PC-3 (cell line): ENCODE data around the gene NCOA7. TPM values are rescaled to one million over a fixed set of nuclear protein-coding genes. Genes with fewer than 3 reads are reported as not detected.
"Not testable (repeated sequence)": the region's sequence is repeated elsewhere in the genome, so short reads cannot be mapped to it uniquely, and the experiment has no call there.

ENCODE experiments used
- ATAC-seq: fragments of 200-7000 bp; cut with Tn5 transposase; 2 replicates; pipeline ENCODE4 v1.9.1; 2020; ENCODE audit warnings: mild to moderate bottlenecking, moderate library complexity
- BruUV-seq: library from RNA; stranded (reverse); fragments of 400-500 nt; replicated peaks from 2 replicates; lab custom pipeline; 2021; lab: Mats Ljungman, UMichigan
- CTCF ChIA-PET: fragments of 300-600 bp; sonication (Branson Sonifier 250); formaldehyde crosslinking; loops from one replicate; lab custom pipeline; 2022; ENCODE audit warnings: antibody characterized with exemption; lab: Charles Lee
- POLR2A ChIA-PET: fragments of 300-600 bp; sonication (Branson Sonifier 250); formaldehyde crosslinking; loops from one replicate; lab custom pipeline; 2022; ENCODE audit warnings: antibody characterized with exemption; ENCODE audit not compliant: unreplicated experiment; lab: Charles Lee
- DNase-seq: peaks from one replicate; pipeline ENCODE4 v3.0.0-alpha.2; 2015
- H2AFZ ChIP-seq: fragments of 300-600 bp; sonication (generic); 2 replicates; pipeline ENCODE4 v1.6.0; 2016; ENCODE audit warnings: antibody characterized with exemption, low read length
- H3F3A ChIP-seq: fragments of 300-600 bp; sonication (generic); one replicate; pipeline ENCODE4 v1.6.0; 2017; ENCODE audit warnings: antibody characterized with exemption, low read length, control low read depth, mild to moderate bottlenecking; ENCODE audit not compliant: unreplicated experiment
- H3K27ac ChIP-seq: fragments of 300-600 bp; sonication (generic); 2 replicates; pipeline ENCODE4 v1.5.1; 2016; ENCODE audit warnings: mild to moderate bottlenecking, low read length
- H3K27me3 ChIP-seq: fragments of 300-600 bp; sonication (generic); 2 replicates; pipeline ENCODE4 v1.6.1; 2016; ENCODE audit warnings: low read length, mixed read lengths
- H3K36me3 ChIP-seq: fragments of 300-600 bp; sonication (generic); 2 replicates; pipeline ENCODE4 v1.6.1; 2016; ENCODE audit warnings: low read depth, mixed run types, low read length, mixed read lengths
- H3K4me1 ChIP-seq: fragments of 300-600 bp; sonication (generic); 2 replicates; pipeline ENCODE4 v1.5.1; 2016; ENCODE audit warnings: low read length; ENCODE audit not compliant: insufficient read depth
- H3K4me2 ChIP-seq: fragments of 300-600 bp; sonication (generic); 2 replicates; pipeline ENCODE4 v1.6.0; 2016; ENCODE audit warnings: low read length
- H3K4me3 ChIP-seq: fragments of 300-600 bp; sonication (generic); 2 replicates; pipeline ENCODE4 v1.5.1; 2016; ENCODE audit warnings: mild to moderate bottlenecking, low read length, mixed read lengths
- H3K79me2 ChIP-seq: fragments of 300-600 bp; sonication (generic); 2 replicates; pipeline ENCODE4 v1.6.1; 2017; ENCODE audit warnings: low read length, mixed read lengths
- H3K9ac ChIP-seq: fragments of 300-600 bp; sonication (generic); 2 replicates; pipeline ENCODE4 v1.6.0; 2016; ENCODE audit warnings: mild to moderate bottlenecking, low read length
- H3K9me2 ChIP-seq: fragments of 300-600 bp; sonication (generic); replicated peaks from 2 replicates; pipeline ENCODE4 v1.6.1; 2016; ENCODE audit warnings: mixed run types, low read length, mixed read lengths
- H3K9me3 ChIP-seq: fragments of 300-600 bp; sonication (generic); 2 replicates; pipeline ENCODE4 v1.6.1; 2016; ENCODE audit warnings: low read length, mixed read lengths
- H4K20me1 ChIP-seq: fragments of 300-600 bp; sonication (generic); 2 replicates; pipeline ENCODE4 v1.6.1; 2016; ENCODE audit warnings: low read length, mixed read lengths
- CTCF ChIP-seq: fragments of 300-600 bp; sonication (generic); conservative IDR thresholded peaks from 2 replicates; pipeline ENCODE4 v1.5.1; 2017; ENCODE audit warnings: antibody characterized with exemption, low read depth, mild to moderate bottlenecking, low read length
- EZH2 ChIP-seq: fragments of 300-600 bp; sonication (generic); IDR thresholded peaks from one replicate; pipeline ENCODE4 v1.6.1; 2017; ENCODE audit warnings: antibody characterized with exemption, mild to moderate bottlenecking, low read length; ENCODE audit not compliant: unreplicated experiment
- EZH2phosphoT487 ChIP-seq: fragments of 300-600 bp; sonication (generic); IDR thresholded peaks from 2 replicates; pipeline ENCODE4 v1.6.1; 2018; ENCODE audit warnings: mild to moderate bottlenecking, antibody characterized with exemption, low read length, borderline replicate concordance
- intact Hi-C: fragments of 100-400 bp; cut with micrococcal nuclease; formaldehyde crosslinking; loops from 2 replicates; pipeline ENCODE4 v1.9.0; 2023
- total RNA-seq: library from RNA; depleted of rRNA; stranded (reverse); fragments of >200 nt; gene quantifications from 2 replicates; pipeline ENCODE4 v1.2.3, GENCODE V29; 2014

The NCOA7 gene
- total RNA-seq, 1 experiment from 2014 or later = 13.4 TPM

GRCh38 chr6:125804264-125804663 is 13.5 kb downstream of the NCOA7 start:
- ATAC-seq = no peak
- H2AFZ ChIP-seq = no peak overlapping the region
- no peak overlapping the region for H3K4me2 ChIP-seq
- intact Hi-C loops = no loop called here
- BruUV-seq = no TSS peak
- H3K36me3 ChIP-seq = no peaks in the 10 kb centered on the region
- H3K9ac ChIP-seq = no peak overlapping the region
- 0 out of 2 replicates have a peak, but pooled peaks cover 5% of the 10 kb centered on the region for H3K4me1 ChIP-seq
- ChIA-PET CTCF (no interaction called here), POLR2A (no interaction called here)
- no peak overlapping the region for H3K27ac ChIP-seq
- no peaks in the 10 kb centered on the region for H3F3A ChIP-seq
- no peak for DNase-seq
- H3K4me3 ChIP-seq = no peak overlapping the region
- no peaks in the 10 kb centered on the region for H3K27me3 ChIP-seq
- TF ChIP-seq EZH2 = no peak
- TF ChIP-seq EZH2phosphoT487 = no peak
- no peak for TF ChIP-seq CTCF
- no peaks in the 10 kb centered on the region for H3K9me3 ChIP-seq
- no peaks in the 10 kb centered on the region for H3K79me2 ChIP-seq
- H3K9me2 ChIP-seq = no peaks in the 10 kb centered on the region
- H4K20me1 ChIP-seq = no peaks in the 10 kb centered on the region

- H2AFZ ChIP-seq, POLR2A ChIA-PET, ATAC-seq, DNase-seq, CTCF ChIA-PET, H3K4me2 ChIP-seq, intact Hi-C loops, H4K20me1 ChIP-seq, H3K79me2 ChIP-seq, H3K4me3 ChIP-seq, BruUV-seq, H3K4me1 ChIP-seq, H3F3A ChIP-seq, H3K27me3 ChIP-seq, H3K9me3 ChIP-seq, H3K27ac ChIP-seq, H3K9ac ChIP-seq, H3K36me3 ChIP-seq, H3K9me2 ChIP-seq: not testable (repeated sequence)
Measured at GRCh38 chr6:125804866-125805425, 14.2 kb downstream of the NCOA7 start.

GRCh38 chr6:125806813-125807212 is 16.1 kb downstream of the NCOA7 start:
- no peaks in the 10 kb centered on the region for H3K9me2 ChIP-seq
- DNase-seq = no peak
- ChIA-PET CTCF (no interaction called here), POLR2A (no interaction called here)
- 0 out of 2 replicates have a peak, but pooled peaks cover 5% of the 10 kb centered on the region for H3K4me1 ChIP-seq
- TF ChIP-seq EZH2phosphoT487 = no peak
- no peak for TF ChIP-seq EZH2
- no peak for TF ChIP-seq CTCF
- no peak overlapping the region for H3K27ac ChIP-seq
- no peaks in the 10 kb centered on the region for H3K9me3 ChIP-seq
- no peaks in the 10 kb centered on the region for H3K79me2 ChIP-seq
- no peak overlapping the region for H3K4me2 ChIP-seq
- no peaks in the 10 kb centered on the region for H4K20me1 ChIP-seq
- H3F3A ChIP-seq = no peaks in the 10 kb centered on the region
- BruUV-seq = no TSS peak
- no peak overlapping the region for H2AFZ ChIP-seq
- no peaks in the 10 kb centered on the region for H3K36me3 ChIP-seq
- H3K4me3 ChIP-seq = no peak overlapping the region
- ATAC-seq = no peak
- intact Hi-C loops = no loop called here
- H3K27me3 ChIP-seq = no peaks in the 10 kb centered on the region
- H3K9ac ChIP-seq = no peak overlapping the region
